Bronchial epithelial cell (primary cell): Measurements from ENCODE around the gene GCC1. TPM values are rescaled to one million over a fixed set of nuclear protein-coding genes. Genes with fewer than 3 reads are reported as not detected.

Source experiments
- DNase-seq: peaks from one replicate; pipeline ENCODE4 v3.0.0-alpha.2; 2010; ENCODE audit warnings: low read depth
- FAIRE-seq: peaks from 2 replicates; lab custom pipeline; 2011; peaks lifted over from hg19 to GRCh38; lab: Jason Lieb, UNC
- H3K27me3 ChIP-seq: 2 replicates; pipeline ENCODE4 v1.5.1; 2011; ENCODE audit warnings: low read length; ENCODE audit not compliant: control insufficient read depth, insufficient read depth
- H3K36me3 ChIP-seq: 2 replicates; pipeline ENCODE4 v1.5.1; 2011; ENCODE audit warnings: low read length; ENCODE audit not compliant: control insufficient read depth, insufficient read depth
- H3K4me3 ChIP-seq: 2 replicates; pipeline ENCODE4 v1.5.1; 2011; ENCODE audit warnings: mild to moderate bottlenecking, low read depth, low read length, control low read depth
- CTCF ChIP-seq: IDR thresholded peaks from 2 replicates; pipeline ENCODE4 v1.5.1; 2011; ENCODE audit warnings: mild to moderate bottlenecking, moderate library complexity, low read length, control low read depth, inconsistent platforms; ENCODE audit not compliant: insufficient read depth, severe bottlenecking
- total RNA-seq: library from RNA; depleted of rRNA; stranded (reverse); fragments of >200 nt; gene quantifications from 2 replicates; pipeline ENCODE4 v1.2.1, GENCODE V29; 2014

Gene GCC1
- total RNA-seq, 1 donor from 2014 or later, result 69.0 TPM

- H3K27me3 ChIP-seq, result peaks cover 5% of the 10 kb centered on the region
- H3K4me3 ChIP-seq, result no peak overlapping the region
- no peaks in the 10 kb centered on the region for H3K36me3 ChIP-seq
- no peak for TF ChIP-seq CTCF
- DNase-seq (no peak), FAIRE-seq (no peak)
Measured at GRCh38 chr7:127536394-127536691, 49.1 kb downstream of the GCC1 start.

- FAIRE-seq (no peak), DNase-seq (no peak)
- no peak overlapping the region for H3K4me3 ChIP-seq
Measured at GRCh38 chr7:127535546-127536393, 49.6 kb downstream of the GCC1 start.

GRCh38 chr7:127534636-127535035 is 50.8 kb downstream of the GCC1 start:
- Histone ChIP-seq H3K27me3 (peaks cover 5% of the 10 kb centered on the region), H3K36me3 (no peaks in the 10 kb centered on the region), H3K4me3 (no peak overlapping the region)
- no peak for TF ChIP-seq CTCF
- FAIRE-seq (peak; percentile 76), DNase-seq (no peak)

More at GRCh38 chr7:127535546-127536393, 49.6 kb downstream of the GCC1 start:
- peaks cover 5% of the 10 kb centered on the region for H3K27me3 ChIP-seq
- no peak for TF ChIP-seq CTCF
- no peaks in the 10 kb centered on the region for H3K36me3 ChIP-seq

GRCh38 chr7:127532736-127533135 is 52.7 kb downstream of the GCC1 start:
- H3K27me3 ChIP-seq, result peaks cover 5% of the 10 kb centered on the region
- DNase-seq, result no peak
- H3K36me3 ChIP-seq, result no peaks in the 10 kb centered on the region
- FAIRE-seq, result no peak
- no peak overlapping the region for H3K4me3 ChIP-seq
- no peak for TF ChIP-seq CTCF

GRCh38 chr7:127532151-127532550 is 53.2 kb downstream of the GCC1 start:
- Histone ChIP-seq H3K4me3 (no peak overlapping the region), H3K27me3 (peaks cover 5% of the 10 kb centered on the region), H3K36me3 (no peaks in the 10 kb centered on the region)
- FAIRE-seq (no peak), DNase-seq (no peak)
- TF ChIP-seq CTCF, result no peak

Other genes with a start within 250 kb of the GCC1 start
- gene ZNF800, start 192.9 kb downstream of the GCC1 start, total RNA-seq, result 13.6 and 14.5 TPM in 2 replicates
- 207 and 237 TPM in 2 replicates for gene ARF5, start 2.8 kb upstream of the GCC1 start, total RNA-seq
- gene FSCN3, start 8.1 kb upstream of the GCC1 start, total RNA-seq, result 0.79 and 2.8 TPM in 2 replicates
- not detected in 2 replicates for gene PAX4, start 32.5 kb upstream of the GCC1 start, total RNA-seq
- gene SND1, start 66.6 kb upstream of the GCC1 start, total RNA-seq, result 138 and 232 TPM in 2 replicates